ENCODE results near the gene AMBN.
"Not testable (repeated sequence)": the region's sequence is repeated elsewhere in the genome, so short reads cannot be mapped to it uniquely, and the experiment has no call there.

Gene AMBN

DNA sequence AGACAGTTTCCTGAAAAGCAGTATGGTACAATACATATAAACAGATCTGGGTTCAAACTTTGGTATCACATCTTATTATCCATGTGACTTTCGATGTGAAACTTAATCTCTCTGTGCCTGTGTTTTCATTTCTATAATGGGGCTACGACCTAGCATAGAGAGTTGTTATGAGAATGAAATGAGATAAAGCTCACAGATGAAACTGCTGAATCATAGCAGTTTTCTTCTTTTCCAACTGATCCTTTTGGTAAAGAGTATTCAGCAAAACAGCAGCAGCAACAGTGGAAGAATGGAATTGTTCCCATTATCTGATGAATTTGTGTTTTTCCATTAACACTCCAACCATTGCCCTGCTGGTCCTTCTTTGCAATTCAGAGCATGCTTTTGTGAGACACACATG is 16.3 kb downstream of the AMBN start:
- no peak for DNase-seq

DNA sequence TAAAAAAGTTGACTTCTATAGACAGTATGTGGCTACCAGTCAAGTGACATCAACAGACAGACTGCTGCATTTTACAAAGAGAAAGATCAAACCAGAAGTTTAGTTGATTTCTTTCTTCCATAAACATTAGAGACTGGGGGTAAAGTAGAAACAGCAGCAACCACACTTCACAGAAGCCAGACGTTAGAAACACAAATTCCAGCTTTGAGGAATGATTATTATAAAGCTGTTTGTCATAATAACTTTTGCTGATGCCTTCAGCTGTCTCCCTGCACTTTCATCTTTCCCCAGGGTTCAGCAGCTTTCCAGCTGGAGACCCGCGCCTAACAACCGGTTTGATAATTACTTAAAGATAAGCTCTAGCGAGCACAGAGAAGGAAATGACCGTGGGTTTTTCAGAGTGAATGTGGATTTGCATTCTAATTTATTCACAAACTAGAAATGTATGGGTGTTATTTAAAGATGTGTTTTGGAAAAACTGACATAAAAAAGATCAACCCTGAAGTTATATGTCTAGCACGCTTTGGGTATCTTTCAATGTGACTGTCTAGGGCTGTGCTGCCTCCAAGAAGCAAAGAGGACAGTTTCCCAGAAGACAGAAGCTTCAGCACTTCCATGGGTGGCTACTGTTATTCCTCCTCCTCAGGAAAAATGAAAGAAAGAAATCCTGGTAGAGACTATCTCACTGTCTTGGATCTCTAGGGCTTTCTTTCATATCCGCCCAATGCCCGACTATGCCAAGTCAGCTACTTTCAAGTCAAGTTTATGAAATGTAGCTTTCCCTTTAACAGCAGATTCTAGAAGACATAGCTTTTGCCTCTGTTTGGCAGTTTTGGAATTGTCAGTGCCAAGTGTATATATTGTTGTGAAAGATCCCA is 21.5 kb downstream of the AMBN start:
- DNase-seq, result peak; percentile 20

DNA sequence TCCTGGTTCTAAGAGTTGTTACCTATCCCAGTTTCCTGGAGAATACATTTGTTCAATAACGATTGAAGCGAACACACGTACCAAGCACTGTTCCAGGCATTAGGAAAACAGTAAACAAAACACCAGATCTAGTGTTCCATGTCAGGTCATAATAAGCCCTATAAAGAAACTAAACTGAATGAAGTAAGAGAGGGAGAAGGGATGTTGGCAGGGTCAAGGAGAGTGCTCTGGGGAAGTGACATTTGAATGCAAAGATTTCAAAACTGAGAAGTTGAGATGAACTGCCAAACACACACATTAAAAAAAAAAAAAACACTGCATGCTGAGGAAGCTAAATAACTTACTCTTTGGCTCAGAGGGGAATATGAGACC is 22.1 kb downstream of the AMBN start:
- no peak for DNase-seq

DNA sequence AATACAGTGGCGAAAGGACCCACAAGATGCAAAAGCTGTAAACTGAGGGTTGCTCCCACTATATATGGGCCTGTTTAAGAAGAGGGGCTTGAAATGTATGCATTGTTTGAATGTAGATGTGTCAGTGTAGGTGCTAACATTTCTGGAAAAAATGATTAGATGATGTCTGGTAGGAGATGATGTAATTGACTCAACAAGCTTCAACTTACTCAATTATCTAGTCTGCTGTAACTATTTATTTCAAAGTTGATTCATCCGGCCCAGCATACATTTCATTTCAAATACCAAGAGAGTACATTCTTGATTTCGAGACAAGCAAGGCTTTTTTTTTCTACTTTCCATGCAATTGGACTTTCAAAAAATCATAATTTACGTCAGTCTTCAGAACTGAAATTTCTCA is 27.2 kb downstream of the AMBN start:
- DNase-seq, result no peak

DNA sequence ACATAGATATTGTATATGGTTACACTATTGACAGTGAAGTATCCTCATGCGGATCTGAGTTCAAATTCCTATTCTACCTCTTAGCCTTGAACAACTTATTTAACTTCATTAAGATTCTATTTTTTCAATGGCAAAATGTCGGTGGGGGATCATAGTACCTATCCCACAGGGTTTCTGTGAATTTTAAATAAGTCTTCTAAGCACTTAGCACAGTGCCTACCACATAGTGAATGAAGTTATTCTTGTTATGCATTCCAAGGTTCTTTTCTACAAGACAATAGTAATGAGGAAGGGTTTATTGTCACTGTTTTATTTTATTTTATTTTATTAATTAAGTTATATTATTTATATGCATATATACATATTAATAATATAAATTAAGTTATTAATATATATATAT is 27.7 kb downstream of the AMBN start:
- no peak for DNase-seq

DNA sequence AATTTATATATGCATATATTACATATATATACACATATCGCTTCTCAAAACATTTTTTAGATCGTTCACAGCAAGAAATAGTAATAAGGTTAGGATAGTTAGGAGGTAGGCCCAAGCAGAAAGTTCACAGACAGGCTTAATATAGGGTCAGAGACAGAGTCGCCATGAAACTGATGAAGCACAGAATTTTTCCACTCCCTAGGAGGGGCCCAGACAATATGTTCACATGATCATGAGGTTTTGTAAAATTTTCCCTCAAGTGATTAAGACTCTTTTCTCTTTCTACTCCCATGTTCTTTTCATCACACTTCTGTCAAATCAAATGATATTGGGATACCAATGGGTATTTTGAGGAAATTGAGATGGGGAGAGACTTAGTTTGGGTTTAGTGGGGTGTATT is 31.3 kb downstream of the AMBN start:
- no peak for DNase-seq

DNA sequence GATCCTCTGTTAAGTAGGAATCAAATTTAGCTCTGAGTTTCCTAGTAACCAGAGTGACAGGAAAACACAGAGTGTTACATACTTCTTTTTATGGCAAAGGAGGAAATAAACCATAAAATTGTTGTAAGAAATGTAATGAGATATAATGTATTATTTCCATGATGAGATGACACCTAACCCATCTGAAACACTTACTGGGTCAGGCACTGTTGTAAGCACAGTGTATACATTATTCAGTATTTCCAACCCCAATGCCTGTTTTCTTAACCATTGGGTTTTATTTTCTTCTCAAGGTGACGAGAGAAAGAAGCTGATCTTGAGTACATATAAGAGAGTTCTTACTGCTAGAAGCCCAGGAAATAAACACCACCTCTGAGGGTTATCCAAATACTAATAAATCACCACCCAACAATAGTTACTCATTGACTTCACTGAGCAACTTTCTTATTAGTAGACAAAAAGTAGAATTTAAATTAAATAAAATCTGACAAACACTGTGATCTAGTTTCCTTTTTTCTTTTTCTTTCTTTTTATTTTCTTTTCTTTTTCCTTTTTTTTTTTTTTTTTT is 32.3 kb downstream of the AMBN start:
- DNase-seq, result no peak

DNA sequence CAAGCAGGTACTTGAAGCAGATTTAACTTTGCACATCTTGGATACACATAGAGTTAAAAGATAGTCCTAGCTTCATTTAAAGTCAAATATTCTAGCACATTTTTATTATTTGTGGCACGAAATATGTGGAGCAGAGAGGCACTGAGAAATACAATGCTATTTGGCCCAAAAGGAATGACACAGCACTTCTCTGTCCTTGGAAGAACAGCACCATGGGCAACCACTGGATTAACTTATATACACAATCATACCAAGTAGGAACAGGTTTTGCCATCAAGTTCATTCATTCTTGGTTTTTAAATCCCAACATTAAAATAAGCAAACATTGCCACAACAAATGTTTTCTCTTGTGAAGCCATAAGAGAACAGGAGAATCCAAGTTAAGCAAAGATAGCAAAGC is 35.6 kb downstream of the AMBN start:
- no peak for DNase-seq

DNA sequence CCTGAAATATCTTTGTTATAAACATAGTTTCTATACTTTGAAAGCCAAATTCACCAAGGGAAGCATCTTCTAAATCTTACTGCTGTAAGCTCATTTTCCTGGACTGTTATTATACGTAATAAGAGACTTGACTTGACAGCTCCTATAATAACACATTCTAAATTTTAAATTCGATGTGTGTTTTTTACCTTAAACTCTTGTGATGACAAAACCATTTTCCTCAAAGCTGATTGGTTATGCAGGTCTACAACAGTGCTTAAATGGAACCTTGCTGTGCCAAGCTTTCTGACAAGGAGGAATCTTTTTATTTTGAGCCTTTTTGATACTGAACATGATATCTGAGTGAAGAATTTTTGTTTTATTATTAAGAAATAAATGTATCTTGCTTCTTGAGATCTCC is 36.4 kb downstream of the AMBN start, which contains the start of gene ENAM:
ENAM (plus strand) TSS at position 301 of the 400 bp plus-strand sequence. CDS start 757 bp downstream, outside the sequence.
- DNase-seq, result no peak

DNA sequence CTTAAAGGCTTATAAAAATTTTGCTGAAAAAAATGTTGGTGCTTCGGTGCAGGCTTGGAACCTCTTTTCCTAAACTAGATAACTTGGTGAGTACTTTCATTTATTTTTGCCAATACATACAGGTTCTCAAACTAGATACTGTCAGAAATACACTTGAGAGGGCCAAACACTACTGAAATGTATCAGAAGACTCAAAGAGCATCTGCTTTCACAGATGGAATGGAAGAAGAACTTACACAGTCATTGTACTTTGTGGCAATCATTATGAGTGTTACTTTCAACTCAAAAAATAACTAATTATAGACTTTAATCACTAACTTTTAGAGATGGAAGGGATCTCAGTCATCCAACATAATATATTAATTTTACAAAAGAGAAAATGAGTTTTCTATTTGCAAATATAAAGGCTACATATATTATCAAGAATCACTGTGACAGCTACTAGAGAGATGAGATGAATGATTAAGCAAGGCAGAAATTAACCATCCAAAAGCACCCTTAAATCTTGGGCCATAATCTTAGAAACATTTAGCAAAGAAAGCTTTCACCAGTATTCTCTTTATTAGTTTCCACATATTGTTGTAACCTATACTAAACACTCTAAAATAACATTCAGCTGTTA is 37.5 kb downstream of the AMBN start:
- DNase-seq, result no peak

DNA sequence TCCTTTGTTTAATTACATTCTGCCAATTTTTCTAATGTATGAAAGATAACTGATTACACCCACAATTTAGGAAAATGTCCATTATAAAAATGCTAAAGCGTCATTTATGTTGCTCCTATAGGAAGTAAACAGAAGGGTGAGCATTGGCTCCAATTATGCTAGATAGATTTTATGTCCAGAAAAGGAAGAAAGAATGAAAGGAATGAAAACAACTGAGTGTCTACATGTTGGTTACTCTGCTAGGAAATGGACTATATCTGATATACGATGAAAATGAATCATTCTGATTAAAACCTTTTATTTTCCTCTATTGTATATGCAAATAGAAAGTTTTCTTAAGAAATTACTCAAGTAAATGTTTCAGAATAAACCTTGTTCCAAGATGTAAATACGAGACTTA is 38.1 kb downstream of the AMBN start:
- DNase-seq, result no peak

DNA sequence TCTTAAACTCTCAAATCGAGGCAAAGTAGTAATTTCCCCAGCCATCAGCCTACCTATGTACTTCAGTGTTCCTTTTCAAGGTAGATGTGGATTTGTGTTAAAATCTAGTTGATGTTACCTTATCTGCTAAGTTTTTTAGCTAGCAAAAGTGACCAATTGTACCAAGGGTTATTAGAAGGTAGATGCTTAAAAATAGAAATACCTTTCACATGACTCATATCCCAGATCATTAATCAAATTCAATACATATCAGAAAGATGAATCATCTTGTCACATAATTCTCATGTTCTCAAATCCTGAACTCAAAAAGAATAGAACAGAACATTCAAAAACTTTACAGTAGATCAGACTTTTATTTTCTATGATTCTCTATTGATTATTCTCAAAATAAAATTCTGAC is 40.0 kb downstream of the AMBN start:
- DNase-seq, result no peak

DNA sequence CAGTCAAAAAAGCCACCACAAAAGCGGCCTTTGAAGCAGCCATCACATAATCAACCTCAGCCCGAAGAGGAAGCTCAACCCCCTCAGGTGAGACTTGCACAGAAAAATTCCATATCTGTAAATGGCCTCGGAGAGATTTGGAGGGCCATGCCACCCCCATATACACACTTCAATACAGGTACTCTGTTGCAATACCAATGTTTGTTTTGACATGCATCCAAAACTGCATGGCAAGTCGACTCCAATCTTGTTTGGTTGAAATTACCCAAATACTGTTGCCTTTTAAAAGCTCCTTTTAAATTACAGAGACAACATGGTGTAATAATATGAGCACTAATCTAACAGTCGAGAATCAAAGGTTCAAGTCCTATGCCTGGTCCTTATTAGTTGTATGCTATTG is 42.4 kb downstream of the AMBN start:
- DNase-seq, result no peak

DNA sequence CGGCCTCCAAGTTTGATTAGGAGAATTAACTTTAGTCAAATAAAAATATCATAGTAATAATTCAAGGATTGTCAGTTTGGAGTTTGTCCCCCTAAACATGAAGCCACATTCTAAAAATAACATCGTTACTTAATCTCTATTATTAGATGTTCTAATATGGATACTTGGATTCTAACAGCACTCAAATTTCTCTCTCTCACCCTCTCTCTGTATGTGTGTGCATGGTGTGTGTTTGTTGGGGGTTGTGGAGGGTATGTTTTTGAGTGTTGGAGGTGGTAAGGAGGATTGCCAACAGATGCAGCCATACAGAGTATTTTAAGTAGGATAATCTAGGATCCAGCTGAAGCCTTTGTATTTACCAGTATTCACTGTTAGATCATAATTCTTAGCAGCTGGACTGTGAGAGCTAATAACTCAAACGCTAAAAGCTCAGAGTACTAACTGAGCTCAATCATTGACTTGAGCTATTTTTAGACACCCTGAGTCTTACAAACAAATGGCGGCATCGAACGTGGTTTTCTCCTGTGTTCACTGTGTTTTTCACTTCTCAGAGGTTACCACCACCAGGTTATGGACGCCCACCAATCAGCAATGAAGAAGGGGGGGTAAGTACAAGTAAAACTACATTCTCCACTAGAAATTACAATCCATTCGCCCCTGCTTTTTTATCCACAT is 45.3 kb downstream of the AMBN start:
- DNase-seq, result peak; percentile 85

DNA sequence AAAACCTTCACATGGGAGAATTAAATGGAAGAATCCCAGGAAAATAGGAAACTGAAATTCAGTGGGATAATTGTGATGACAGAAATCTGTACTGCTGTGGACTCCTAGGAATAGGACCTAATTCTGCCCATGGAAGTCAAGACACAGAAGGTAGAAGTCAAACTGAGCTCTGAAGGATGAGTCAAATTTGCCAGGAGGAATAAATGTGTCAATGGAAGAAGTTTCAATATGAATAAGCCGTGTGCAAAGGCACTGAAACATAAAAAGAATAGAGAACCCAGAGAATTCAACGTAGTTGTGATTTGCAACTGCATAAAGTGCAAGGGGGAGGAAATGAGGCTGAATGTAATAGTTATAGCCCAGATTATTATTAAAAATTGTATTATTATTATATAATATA is 48.1 kb downstream of the AMBN start:
- no peak for DNase-seq

DNA sequence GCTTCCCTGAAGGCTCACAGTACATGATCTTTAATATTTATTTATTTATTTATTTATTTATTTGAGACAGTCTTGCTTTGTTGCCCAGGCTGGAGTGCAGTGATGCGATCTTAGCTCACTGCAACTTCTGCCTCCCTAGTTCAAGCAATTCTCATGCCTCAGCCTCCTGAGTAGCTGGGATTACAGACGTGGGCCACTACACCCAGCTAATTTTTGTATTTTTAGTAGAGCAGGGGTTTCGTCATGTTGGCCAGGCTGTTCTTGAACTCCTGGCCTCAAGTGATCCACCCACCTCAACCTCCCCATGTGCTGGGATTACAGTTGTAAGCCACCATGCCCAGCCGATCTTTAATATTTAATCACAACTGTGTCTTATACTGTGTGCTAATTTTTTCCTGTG is 58.7 kb downstream of the AMBN start:
- not testable (repeated sequence) for DNase-seq

DNA sequence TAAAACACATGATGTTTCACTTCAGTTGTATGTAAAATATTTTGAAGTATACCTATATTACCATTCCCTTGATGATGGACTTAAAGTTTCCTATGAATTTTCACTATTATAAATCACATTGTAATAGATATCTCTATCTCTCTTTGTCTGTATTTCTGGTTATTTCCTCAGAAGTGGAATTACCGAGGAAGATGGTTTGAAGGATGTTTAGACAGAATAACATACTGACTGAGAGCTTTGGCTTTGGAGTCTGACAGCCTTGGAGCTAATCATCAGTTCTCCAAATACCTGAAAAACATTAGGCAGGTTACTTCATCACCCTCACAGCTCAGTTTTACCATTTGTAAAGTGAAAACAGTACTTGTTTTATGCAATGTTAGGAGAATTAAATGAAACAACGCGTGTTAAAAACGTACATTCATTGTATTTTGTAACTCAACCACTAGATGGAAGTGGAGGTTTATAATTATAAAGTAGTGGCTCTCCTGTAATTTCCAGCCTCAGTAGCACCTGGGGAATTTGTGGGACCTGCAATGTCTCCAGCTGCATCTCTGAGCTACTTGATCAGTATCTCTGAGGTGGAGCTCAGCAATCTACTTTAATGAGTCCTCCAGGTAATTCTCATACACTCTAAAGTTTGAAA is 59.9 kb downstream of the AMBN start:
- DNase-seq, result peak; percentile 54

DNA sequence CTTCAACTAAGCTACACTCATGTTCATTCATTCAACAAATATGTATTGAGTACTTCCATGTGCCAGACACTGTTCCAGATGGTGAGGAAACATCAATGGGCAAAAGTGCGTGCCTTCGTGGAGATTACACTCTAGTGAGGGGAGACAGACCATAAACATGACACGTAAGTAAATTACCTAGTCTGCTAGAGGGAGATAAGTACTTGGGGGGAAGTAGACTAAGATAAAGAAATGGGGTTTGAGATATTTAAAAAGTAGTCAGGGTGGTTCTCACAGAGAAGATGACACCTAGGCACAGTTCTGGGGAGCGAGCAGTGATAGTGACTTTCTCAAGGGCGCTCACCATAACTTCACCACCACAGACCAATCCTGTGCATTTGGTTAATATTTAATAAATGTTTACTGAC is 62.6 kb downstream of the AMBN start:
- DNase-seq, result no peak
